EL (cell line): Measurements from ENCODE around the gene CRYBG1.

Experiments
- DNase-seq: peaks from one replicate; pipeline ENCODE4 v3.0.0-alpha.2; 2016

CRYBG1 gene

GRCh38 chr6:106373502-106374239 is 13.2 kb downstream of the CRYBG1 start:
- no peak for DNase-seq

DNA sequence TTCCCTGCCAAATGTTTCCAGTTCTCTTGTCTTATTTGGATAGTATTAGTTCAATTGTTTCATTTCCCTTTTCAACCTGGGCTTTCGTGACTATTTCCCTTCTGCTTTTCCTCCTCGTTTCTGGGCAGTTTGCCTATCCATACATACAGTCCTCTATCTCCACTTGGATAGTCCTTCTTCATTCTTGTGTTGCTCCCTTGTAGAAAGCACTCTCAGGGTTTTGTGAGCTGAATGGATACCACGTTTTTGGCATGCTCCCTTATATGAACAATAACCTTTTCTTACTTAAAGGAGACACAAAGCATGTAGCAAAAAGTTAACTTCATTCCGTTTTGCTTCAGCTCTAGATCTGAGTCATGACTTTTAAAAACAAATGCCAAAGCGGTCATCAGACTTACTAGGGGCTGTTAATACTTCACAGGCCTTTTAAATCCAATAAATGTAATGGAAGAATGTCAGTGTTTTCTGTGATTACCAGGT is 16.6 kb downstream of the CRYBG1 start:
- peak; percentile 36 for DNase-seq

DNA sequence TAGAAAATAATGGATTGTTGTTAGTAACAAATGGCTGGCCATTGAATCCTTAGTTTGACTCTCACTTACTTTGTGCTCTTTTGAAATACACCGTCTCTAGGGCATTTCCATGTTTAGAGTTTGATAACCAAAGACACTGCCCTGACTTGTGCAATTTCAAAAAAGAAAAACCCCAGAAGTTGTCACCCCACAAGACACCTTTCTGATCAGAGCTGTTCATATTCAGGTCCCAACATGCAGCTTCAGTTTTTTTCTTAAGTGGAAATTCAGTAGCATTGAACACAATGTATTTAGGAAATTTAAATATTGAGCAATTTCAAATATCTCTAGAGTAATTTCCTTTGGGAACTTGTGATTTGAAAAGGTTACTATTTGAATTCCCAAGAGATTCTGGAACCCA is 19.4 kb downstream of the CRYBG1 start:
- DNase-seq: no peak

GRCh38 chr6:106380407-106380806 is 19.9 kb downstream of the CRYBG1 start:
- DNase-seq: no peak

GRCh38 chr6:106381223-106381622 is 20.7 kb downstream of the CRYBG1 start:
- DNase-seq: no peak

DNA sequence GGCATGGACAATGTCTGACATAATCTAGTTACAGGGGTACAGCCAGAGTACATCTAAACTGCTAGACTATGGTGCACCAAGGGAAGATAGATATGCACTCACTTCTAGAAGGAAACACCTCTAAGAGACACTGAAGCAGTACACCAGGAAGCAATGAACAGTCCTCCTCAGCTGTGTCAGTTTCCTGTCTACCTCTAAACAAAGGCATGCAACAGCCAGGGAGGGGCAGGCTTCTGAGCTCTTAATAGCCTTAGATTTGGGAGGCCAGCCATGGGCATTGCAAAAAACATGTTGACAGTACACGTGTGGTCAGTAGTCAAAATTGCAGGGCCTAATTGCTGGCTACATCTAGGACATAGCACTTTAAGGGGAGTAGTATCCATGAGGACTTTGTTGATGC is 21.4 kb downstream of the CRYBG1 start:
- peak; percentile 24 for DNase-seq

GRCh38 chr6:106383573-106383972 is 23.1 kb downstream of the CRYBG1 start:
- DNase-seq: peak; percentile 21

DNA sequence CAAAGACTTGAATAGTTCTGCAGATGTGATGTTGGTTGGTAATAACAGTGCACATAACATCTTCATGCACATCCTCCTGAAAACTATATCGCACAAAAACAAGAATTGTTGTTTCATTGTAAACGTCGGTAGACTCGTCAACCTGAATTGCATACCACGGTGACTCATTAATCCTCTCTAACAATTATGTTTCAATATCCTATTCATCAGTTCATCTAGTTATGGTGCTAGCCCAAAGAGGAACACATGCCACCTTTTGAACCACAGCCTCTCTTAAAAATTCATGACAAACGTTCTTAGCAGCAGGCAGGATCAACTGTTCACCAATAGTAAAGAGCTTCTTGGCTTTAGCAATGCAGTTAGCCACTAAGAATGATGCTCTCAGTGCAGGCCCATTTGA is 25.0 kb downstream of the CRYBG1 start:
- no peak for DNase-seq

GRCh38 chr6:106387875-106388274 is 27.4 kb downstream of the CRYBG1 start:
- DNase-seq: no peak

DNA sequence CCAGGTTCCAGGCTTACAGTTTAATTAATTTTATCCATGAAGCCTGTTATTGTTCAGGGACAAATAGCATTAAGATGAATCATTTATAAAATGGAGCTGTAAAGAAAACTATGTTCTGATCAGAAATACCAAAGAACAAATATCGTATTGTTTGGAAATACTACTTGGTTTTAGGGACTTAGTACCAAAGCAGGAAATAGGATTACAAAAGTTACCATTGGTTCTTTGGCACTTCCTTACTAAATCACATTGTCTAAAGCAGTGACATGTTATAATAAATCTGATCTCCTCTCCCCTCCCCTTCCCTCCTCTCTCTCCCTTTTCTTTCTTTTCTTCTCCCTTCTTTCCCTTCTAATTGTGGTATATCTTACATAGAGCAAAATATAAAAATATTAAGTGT is 29.6 kb downstream of the CRYBG1 start:
- no peak for DNase-seq

DNA sequence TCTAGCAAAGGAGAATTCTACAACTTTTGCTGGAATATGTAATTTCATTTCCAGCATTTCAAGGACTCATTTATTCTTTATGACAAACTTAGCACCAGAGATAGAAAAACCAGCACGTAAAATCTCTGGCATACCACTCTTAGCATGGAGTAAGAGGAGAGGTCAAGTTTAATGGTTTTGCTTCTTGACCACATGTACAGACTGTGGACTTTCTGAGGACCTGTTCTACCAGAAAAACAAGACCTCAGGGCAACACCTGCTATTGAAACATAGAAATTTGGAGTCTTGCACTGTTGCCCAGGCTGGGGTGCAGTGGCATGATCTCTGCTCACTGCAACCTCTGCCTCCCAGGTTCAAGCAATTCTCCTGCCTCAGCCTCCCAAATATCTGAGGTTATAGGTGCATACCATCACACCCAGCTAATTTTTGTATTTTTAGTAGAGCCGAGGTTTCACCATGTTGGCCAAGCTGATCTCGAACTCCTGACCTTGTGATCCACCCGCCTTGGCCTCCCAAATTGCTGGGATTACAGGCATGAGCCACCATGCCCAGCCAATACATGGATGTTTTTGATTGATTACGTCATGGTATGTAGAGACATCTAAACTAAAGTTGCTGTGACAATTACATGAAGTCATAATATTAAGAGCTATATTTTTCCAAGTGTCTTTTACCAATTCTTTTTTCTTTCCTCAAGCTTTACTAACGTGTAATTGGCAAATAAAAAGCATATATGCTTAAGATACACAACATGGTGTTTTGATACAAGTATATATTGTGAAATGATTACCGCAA is 36.1 kb downstream of the CRYBG1 start:
- DNase-seq: no peak

DNA sequence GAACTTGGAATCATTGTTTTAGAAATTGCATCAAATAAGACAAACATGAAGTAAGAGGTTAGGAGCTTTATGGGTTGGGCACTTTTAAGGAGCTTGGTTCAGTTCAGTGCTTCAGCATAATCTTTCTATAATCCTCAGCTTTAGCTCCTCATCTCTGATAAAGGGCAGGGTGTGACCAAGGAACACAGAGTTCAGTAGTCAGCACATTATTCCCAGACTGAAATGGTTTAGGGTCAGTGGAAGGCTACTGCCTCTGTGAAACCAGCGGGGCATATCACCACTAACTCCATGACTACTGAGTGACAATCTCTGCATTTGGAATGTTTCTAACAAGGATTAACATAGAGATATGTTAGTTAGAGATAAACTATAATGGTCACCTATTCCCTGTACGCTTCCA is 36.9 kb downstream of the CRYBG1 start:
- DNase-seq: no peak

- no peak for DNase-seq
These were observed 38.1 kb downstream of the CRYBG1 start for GRCh38 chr6:106398621-106399020.

- peak; percentile 44 for DNase-seq
These were observed 44.5 kb downstream of the CRYBG1 start for GRCh38 chr6:106405044-106405443.

DNA sequence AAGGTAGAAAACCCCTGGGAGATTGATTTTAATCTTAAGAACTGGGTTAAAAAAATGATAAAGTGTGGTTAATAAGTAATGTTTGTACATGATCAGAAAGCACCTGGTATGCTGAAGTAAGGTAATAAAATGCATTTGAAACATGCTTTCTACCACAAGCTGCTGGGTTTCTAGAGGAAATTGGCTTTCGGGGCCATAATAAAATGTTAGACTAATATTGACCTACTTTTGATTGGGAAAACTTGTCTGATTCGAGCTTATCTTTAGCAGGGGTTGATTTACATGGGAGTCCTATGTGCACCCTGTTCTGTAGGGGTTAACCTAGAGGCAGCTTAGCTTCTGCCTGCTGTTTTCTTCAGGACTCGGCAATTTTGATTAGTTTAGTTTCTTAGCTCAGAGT is 50.5 kb downstream of the CRYBG1 start:
- DNase-seq: no peak

DNA sequence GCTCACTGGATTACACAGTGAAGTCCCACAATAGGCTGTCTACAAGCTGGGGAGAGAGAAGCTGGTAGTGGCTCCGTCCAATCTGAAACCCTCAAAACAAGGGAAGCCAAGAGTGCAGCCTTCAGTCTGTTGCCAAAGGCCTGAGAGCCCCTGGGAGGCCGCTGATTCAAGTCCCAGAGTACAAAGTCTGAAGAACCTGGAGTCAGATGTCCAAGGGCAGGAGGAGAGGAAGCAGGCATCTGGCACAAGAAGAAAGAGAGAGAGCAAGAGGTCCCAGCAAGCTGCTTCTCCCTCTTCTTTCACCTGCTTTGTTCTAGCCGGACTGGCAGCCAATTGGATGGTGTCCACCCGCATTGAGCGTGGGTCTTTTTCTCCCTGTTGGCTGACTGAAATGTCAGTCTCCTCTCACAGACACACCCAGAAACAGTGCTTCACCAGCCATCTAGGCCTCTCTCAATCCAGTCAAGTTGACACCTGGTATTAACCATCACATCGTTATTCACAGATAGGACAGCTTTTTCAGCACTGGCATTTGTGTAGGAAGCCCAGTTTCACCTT is 51.2 kb downstream of the CRYBG1 start:
- no peak for DNase-seq

DNA sequence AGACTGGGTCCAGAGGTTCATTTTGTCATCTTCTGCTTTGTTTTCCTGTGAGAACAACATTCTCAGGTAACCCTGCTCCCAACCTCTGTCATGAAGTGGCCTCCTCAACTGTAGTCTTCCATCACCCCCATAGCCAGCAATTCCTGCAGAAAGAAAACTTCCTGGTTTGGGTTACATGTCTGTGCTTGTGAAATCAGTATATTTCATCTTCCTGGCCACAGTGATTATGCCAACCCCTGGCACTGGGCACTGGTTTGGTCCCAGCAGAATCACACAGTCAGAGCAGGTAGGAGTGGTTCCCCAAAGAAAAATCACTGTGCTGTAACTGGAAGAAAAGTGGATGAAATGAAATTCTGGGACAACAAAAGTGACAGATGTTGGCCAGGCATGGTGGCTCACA is 52.5 kb downstream of the CRYBG1 start:
- DNase-seq: no peak

GRCh38 chr6:106413722-106414121 is 53.2 kb downstream of the CRYBG1 start:
- DNase-seq: no peak

- DNase-seq: no peak
These were observed 55.4 kb downstream of the CRYBG1 start for GRCh38 chr6:106415921-106416320.

DNA sequence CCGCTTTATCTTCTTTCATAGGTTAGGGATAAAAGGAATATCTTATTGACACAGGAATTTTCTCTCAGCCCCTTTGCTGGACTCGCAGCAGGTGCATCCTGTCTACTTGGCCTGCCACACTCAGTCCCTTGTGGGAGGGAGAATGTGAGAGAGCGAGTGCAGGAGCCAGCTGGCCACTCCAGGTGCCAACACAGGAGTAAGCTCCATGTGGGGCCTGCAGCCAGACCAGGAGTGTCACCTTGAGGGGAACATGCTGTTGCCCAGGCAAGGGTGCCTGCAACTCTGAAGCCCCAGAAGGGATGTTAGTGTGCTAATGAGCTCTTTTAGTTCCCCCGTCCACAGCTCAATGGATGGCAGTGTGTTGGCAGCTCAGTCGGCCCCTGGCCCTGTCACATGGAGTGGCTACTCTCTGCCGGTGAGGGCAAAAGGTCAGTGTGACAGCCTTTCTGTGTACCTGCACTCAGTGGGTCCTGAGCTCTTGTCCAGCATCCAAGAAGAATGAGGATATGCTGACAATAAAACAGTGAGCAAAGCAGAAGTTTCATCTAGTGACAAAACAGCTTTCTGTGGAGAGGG is 57.1 kb downstream of the CRYBG1 start:
- no peak for DNase-seq

DNA sequence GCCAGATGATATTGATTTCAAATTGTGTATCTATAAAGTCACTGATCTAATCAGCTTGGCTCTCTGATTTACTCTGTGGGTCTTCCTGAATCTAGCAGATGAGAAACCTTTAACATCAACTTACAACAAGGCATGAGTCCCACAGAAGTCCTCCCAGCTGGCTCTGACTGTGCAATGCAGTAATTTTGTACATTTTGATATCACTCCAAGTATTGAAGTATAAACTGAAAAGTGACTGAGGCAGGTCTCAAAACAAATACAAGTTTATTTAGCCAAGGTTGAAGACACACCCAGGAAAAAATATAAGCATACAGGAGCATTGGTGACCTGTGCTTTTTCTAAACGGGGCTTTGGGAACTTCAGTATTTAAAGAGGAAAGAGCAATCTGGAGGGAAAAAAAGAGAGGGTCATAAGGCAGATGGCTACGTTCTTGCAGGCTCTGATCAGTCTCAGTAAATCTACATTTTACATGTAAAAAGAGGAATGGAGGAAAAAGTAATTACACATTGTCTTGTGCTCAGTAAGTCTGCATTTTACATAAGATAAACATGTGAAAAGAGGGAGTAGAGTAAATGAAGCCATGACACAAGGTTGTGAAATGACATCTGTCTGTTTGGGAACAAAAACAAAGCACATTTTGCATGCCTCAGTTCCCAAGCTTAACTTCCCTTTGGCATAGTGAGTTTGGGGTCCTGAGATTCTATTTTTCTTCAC is 59.5 kb downstream of the CRYBG1 start:
- DNase-seq: no peak

- peak; percentile 56 for DNase-seq
These were observed 61.0 kb downstream of the CRYBG1 start for GRCh38 chr6:106421496-106421895.

DNA sequence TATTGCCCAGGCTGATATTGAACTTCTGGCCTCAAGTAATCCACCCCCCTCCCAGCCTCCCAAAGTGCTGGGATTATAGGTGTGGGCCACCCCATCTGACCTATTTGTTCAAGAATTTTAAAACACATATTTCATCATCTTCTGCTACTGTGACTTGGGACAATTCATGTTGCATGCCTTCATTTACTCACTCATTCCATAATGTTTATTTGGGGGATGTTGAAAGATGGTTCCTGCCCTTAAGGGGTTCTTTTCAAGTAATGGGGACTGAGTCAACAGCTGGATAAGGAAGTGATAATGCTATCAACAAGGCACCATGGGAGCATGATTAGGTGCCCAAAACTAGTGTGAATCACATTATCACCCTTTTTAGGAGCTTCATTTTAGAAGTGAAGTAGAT is 62.0 kb downstream of the CRYBG1 start:
- peak; percentile 38 for DNase-seq
